HG02610 (cell line): ENCODE measurements around the gene COL1A2.

Source experiments
- ATAC-seq: cut with Tn5 transposase; IDR thresholded peaks from one replicate; pipeline ENCODE4 v1.9.1; 2021; ENCODE audit warnings: mild to moderate bottlenecking, moderate library complexity; ENCODE audit not compliant: unreplicated experiment

The COL1A2 gene

GRCh38 chr7:94382132-94382531 lies 12.6 kb upstream of the COL1A2 start:
- no peak for ATAC-seq

- no peak for ATAC-seq
These were observed 11.9 kb upstream of the COL1A2 start for GRCh38 chr7:94382746-94383145.

- ATAC-seq: no peak
These were observed 10.4 kb upstream of the COL1A2 start for GRCh38 chr7:94384315-94384714.

- no peak for ATAC-seq
These were observed 8.3 kb upstream of the COL1A2 start for GRCh38 chr7:94386416-94386815.

GRCh38 chr7:94388540-94388939 lies 6.2 kb upstream of the COL1A2 start:
- no peak for ATAC-seq

- ATAC-seq: no peak
These were observed 5.3 kb upstream of the COL1A2 start for GRCh38 chr7:94389381-94389780.

- no peak for ATAC-seq
These were observed 2.8 kb upstream of the COL1A2 start for GRCh38 chr7:94391726-94392392.

GRCh38 chr7:94392393-94392786 lies 2.3 kb upstream of the COL1A2 start:
- no peak for ATAC-seq

- ATAC-seq: no peak
These were observed 1.2 kb upstream of the COL1A2 start for GRCh38 chr7:94393246-94394108.

GRCh38 chr7:94394109-94394436 lies 622 bp upstream of the COL1A2 start:
- ATAC-seq: no peak

- ATAC-seq: peak; percentile 80
These were observed 694 bp downstream of the COL1A2 start for GRCh38 chr7:94395141-94396036.

GRCh38 chr7:94396037-94396431 lies 1.3 kb downstream of the COL1A2 start:
- no peak for ATAC-seq

GRCh38 chr7:94396596-94396995 lies 1.9 kb downstream of the COL1A2 start:
- no peak for ATAC-seq

GRCh38 chr7:94397722-94398121 lies 3.0 kb downstream of the COL1A2 start:
- no peak for ATAC-seq

- ATAC-seq: no peak
These were observed 4.1 kb downstream of the COL1A2 start for GRCh38 chr7:94398841-94399240.

GRCh38 chr7:94400022-94400421 lies 5.3 kb downstream of the COL1A2 start:
- ATAC-seq: no peak

- no peak for ATAC-seq
These were observed 6.1 kb downstream of the COL1A2 start for GRCh38 chr7:94400643-94401427.

GRCh38 chr7:94401428-94401814 lies 6.7 kb downstream of the COL1A2 start:
- ATAC-seq: no peak

- no peak for ATAC-seq
These were observed 8.9 kb downstream of the COL1A2 start for GRCh38 chr7:94403546-94403945.

- ATAC-seq: no peak
These were observed 10.8 kb downstream of the COL1A2 start for GRCh38 chr7:94405506-94405905.

GRCh38 chr7:94406696-94407095 lies 12.0 kb downstream of the COL1A2 start:
- ATAC-seq: no peak
